SK-N-MC (cell line): ENCODE measurements around the gene NCKAP5.

ENCODE experiments used
- DNase-seq: peaks from one replicate; pipeline ENCODE4 v3.0.0-alpha.2; 2011; ENCODE audit warnings: low read depth, low spot score
- H3K27ac ChIP-seq: fragments of 200-600 bp; sonication (generic); 2 replicates; pipeline ENCODE4 v1.5.1; 2016; ENCODE audit warnings: mixed run types
- H3K36me3 ChIP-seq: fragments of 200-600 bp; sonication (generic); 2 replicates; pipeline ENCODE4 v1.6.1; 2017; ENCODE audit warnings: antibody characterized with exemption, low read length, mixed read lengths; ENCODE audit not compliant: insufficient read depth
- H3K4me3 ChIP-seq: fragments of 200-600 bp; sonication (generic); 2 replicates; pipeline ENCODE4 v1.5.1; 2016
- H3K9ac ChIP-seq: fragments of 200-600 bp; sonication (generic); 2 replicates; pipeline ENCODE4 v1.8.0; 2017; ENCODE audit warnings: mixed run types, mixed read lengths; ENCODE audit not compliant: insufficient read length
- H3K9me3 ChIP-seq: fragments of 200-600 bp; sonication (generic); 2 replicates; pipeline ENCODE4 v1.6.1; 2017; ENCODE audit warnings: low read depth, mild to moderate bottlenecking, antibody characterized with exemption, low read length, moderate library complexity, mixed read lengths
- EZH2 ChIP-seq: fragments of 200-600 bp; sonication (generic); IDR thresholded peaks from one replicate; pipeline ENCODE4 v1.6.1; 2017; ENCODE audit warnings: antibody characterized with exemption
- FOXP2 ChIP-seq: optimal IDR thresholded peaks from 2 replicates; pipeline ENCODE3; 2011; ENCODE audit warnings: mild to moderate bottlenecking, moderate library complexity; ENCODE audit not compliant: insufficient read depth; ENCODE audit errors: extremely low read length, control extremely low read depth
- POLR2AphosphoS5 ChIP-seq: IDR thresholded peaks from 2 replicates; pipeline ENCODE4 v1.6.1; 2012; ENCODE audit warnings: mild to moderate bottlenecking, low read depth, low read length, borderline replicate concordance

NCKAP5 gene

GRCh38 chr2:132859590-132859989 is 708.7 kb downstream of the NCKAP5 start:
- Histone ChIP-seq H3K27ac (no peak overlapping the region), H3K9me3 (no peaks in the 10 kb centered on the region), H3K4me3 (no peak overlapping the region), H3K9ac (no peak overlapping the region), H3K36me3 (no peaks in the 10 kb centered on the region)
- no peak for DNase-seq
- TF ChIP-seq FOXP2 (no peak), POLR2AphosphoS5 (no peak), EZH2 (no peak)

GRCh38 chr2:132857319-132857718 is 710.9 kb downstream of the NCKAP5 start:
- no peak overlapping the region for H3K4me3 ChIP-seq
- H3K9me3 ChIP-seq = no peaks in the 10 kb centered on the region
- TF ChIP-seq POLR2AphosphoS5 = no peak
- no peak for TF ChIP-seq EZH2
- TF ChIP-seq FOXP2 = no peak
- H3K27ac ChIP-seq = no peak overlapping the region
- H3K36me3 ChIP-seq = no peaks in the 10 kb centered on the region
- H3K9ac ChIP-seq = no peak overlapping the region
- no peak for DNase-seq

- Histone ChIP-seq H3K36me3 (no peaks in the 10 kb centered on the region), H3K9me3 (no peaks in the 10 kb centered on the region), H3K4me3 (no peak overlapping the region), H3K9ac (no peak overlapping the region), H3K27ac (no peak overlapping the region)
- no peak for DNase-seq
- TF ChIP-seq EZH2 (no peak), POLR2AphosphoS5 (no peak), FOXP2 (no peak)
Observed at GRCh38 chr2:132850688-132851087, 717.6 kb downstream of the NCKAP5 start.

- DNase-seq = no peak
- no peak overlapping the region for H3K27ac ChIP-seq
- TF ChIP-seq POLR2AphosphoS5 (no peak), FOXP2 (no peak), EZH2 (no peak)
Observed at GRCh38 chr2:132849118-132849517, 719.1 kb downstream of the NCKAP5 start.

GRCh38 chr2:132845339-132845738 is 722.9 kb downstream of the NCKAP5 start:
- Histone ChIP-seq H3K36me3 (no peaks in the 10 kb centered on the region), H3K4me3 (no peak overlapping the region), H3K9ac (no peak overlapping the region), H3K9me3 (no peaks in the 10 kb centered on the region), H3K27ac (no peak overlapping the region)
- DNase-seq = no peak
- TF ChIP-seq FOXP2 (no peak), POLR2AphosphoS5 (no peak), EZH2 (no peak)

More at GRCh38 chr2:132849118-132849517, 719.1 kb downstream of the NCKAP5 start:
- H3K36me3 ChIP-seq = no peaks in the 10 kb centered on the region
- H3K9me3 ChIP-seq = no peaks in the 10 kb centered on the region
- H3K4me3 ChIP-seq = no peak overlapping the region
- H3K9ac ChIP-seq = no peak overlapping the region

GRCh38 chr2:132844585-132844984 is 723.7 kb downstream of the NCKAP5 start:
- Histone ChIP-seq H3K9ac (no peak overlapping the region), H3K36me3 (no peaks in the 10 kb centered on the region), H3K27ac (no peak overlapping the region), H3K4me3 (no peak overlapping the region), H3K9me3 (no peaks in the 10 kb centered on the region)
- no peak for TF ChIP-seq POLR2AphosphoS5
- no peak for TF ChIP-seq FOXP2
- no peak for TF ChIP-seq EZH2
- no peak for DNase-seq

GRCh38 chr2:132837769-132838168 is 730.5 kb downstream of the NCKAP5 start:
- DNase-seq = no peak
- H3K27ac ChIP-seq = no peak overlapping the region
- TF ChIP-seq EZH2 = no peak
- no peak for TF ChIP-seq POLR2AphosphoS5
- TF ChIP-seq FOXP2 = no peak
- H3K4me3 ChIP-seq = no peak overlapping the region
- H3K9ac ChIP-seq = no peak overlapping the region
- no peaks in the 10 kb centered on the region; the same call in 1 of the 2 replicates for H3K9me3 ChIP-seq
- H3K36me3 ChIP-seq = no peaks in the 10 kb centered on the region

GRCh38 chr2:132830321-132830827 is 737.9 kb downstream of the NCKAP5 start:
- no peak overlapping the region for H3K27ac ChIP-seq
- no peak overlapping the region for H3K4me3 ChIP-seq
- no peaks in the 10 kb centered on the region for H3K36me3 ChIP-seq
- no peak for DNase-seq
- H3K9me3 ChIP-seq = no peaks in the 10 kb centered on the region; the same call in 1 of the 2 replicates
- no peak overlapping the region for H3K9ac ChIP-seq
- no peak for TF ChIP-seq FOXP2
- TF ChIP-seq EZH2 = no peak
- TF ChIP-seq POLR2AphosphoS5 = no peak

- H3K4me3 ChIP-seq = no peak overlapping the region
- H3K9ac ChIP-seq = no peak overlapping the region
- H3K27ac ChIP-seq = no peak overlapping the region
- H3K36me3 ChIP-seq = no peaks in the 10 kb centered on the region
- no peaks in the 10 kb centered on the region for H3K9me3 ChIP-seq
- TF ChIP-seq FOXP2 = no peak
- TF ChIP-seq EZH2 = no peak
- no peak for TF ChIP-seq POLR2AphosphoS5
- no peak for DNase-seq
Observed at GRCh38 chr2:132825601-132826000, 742.7 kb downstream of the NCKAP5 start.

- H3K4me3 ChIP-seq = no peak overlapping the region
- no peaks in the 10 kb centered on the region for H3K9me3 ChIP-seq
- DNase-seq = no peak
- no peak overlapping the region for H3K9ac ChIP-seq
- TF ChIP-seq EZH2 (no peak), POLR2AphosphoS5 (no peak), FOXP2 (no peak)
- no peak overlapping the region for H3K27ac ChIP-seq
- no peaks in the 10 kb centered on the region for H3K36me3 ChIP-seq
Observed at GRCh38 chr2:132824716-132825115, 743.5 kb downstream of the NCKAP5 start.
